Bronchial epithelial cell (primary cell): ENCODE data around the gene MAN1C1. TPM values are rescaled to one million over a fixed set of nuclear protein-coding genes. Genes with fewer than 3 reads are reported as not detected.

Experiments used
- DNase-seq: peaks from one replicate; pipeline ENCODE4 v3.0.0-alpha.2; 2010; ENCODE audit warnings: low read depth
- FAIRE-seq: peaks from 2 replicates; lab custom pipeline; 2011; peaks lifted over from hg19 to GRCh38; lab: Jason Lieb, UNC
- H3K27me3 ChIP-seq: 2 replicates; pipeline ENCODE4 v1.5.1; 2011; ENCODE audit warnings: low read length; ENCODE audit not compliant: control insufficient read depth, insufficient read depth
- H3K36me3 ChIP-seq: 2 replicates; pipeline ENCODE4 v1.5.1; 2011; ENCODE audit warnings: low read length; ENCODE audit not compliant: control insufficient read depth, insufficient read depth
- H3K4me3 ChIP-seq: 2 replicates; pipeline ENCODE4 v1.5.1; 2011; ENCODE audit warnings: mild to moderate bottlenecking, low read depth, low read length, control low read depth
- total RNA-seq: library from RNA; depleted of rRNA; stranded (reverse); fragments of >200 nt; gene quantifications from 2 replicates; pipeline ENCODE4 v1.2.1, GENCODE V29; 2014
- TF ChIP-seq, protein P1 (sequence below): IDR thresholded peaks from 2 replicates; pipeline ENCODE4 v1.5.1; 2011; ENCODE audit warnings: mild to moderate bottlenecking, moderate library complexity, low read length, control low read depth, inconsistent platforms; ENCODE audit not compliant: insufficient read depth, severe bottlenecking

The MAN1C1 gene
- total RNA-seq, 1 donor from 2014 or later = under 0.01 TPM

DNA sequence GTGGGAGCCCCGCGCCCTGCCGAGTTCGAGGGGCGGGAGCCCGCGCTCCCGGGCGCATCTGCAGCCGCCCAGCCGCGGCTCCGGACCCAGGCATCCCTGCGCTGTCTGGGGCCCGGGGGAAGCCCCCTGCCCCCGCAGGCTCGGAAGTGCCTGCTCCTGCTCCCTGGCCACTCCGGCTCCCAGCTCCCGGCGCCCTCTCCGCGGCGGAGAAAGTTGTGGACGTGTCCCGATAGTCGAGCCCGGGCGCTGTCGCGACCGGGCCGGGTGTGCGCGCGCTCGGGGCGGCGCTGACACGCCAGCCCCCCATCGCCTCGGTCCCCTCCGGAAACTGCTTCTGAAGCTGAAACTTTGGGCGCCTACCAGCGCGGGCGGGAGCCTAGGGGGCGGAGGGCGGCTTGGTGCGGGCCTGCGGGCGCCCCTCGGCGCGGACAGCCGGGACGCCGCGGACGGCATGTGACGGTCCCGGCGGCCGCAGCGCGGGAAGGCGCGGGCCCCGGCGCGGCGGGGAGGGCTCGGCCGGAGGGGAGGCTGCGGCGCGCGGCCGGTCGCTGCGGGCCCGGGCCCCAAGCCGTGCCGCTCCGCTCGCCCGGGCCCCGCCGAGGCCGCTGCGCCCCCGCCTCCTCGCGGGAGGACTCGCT, 515 bp downstream of the MAN1C1 start:
- H3K36me3 ChIP-seq = no peaks in the 10 kb centered on the region
- H3K4me3 ChIP-seq = peak overlapping the region; percentile 47
- H3K27me3 ChIP-seq = peaks cover 18% of the 10 kb centered on the region
- TF ChIP-seq, protein P1, sequence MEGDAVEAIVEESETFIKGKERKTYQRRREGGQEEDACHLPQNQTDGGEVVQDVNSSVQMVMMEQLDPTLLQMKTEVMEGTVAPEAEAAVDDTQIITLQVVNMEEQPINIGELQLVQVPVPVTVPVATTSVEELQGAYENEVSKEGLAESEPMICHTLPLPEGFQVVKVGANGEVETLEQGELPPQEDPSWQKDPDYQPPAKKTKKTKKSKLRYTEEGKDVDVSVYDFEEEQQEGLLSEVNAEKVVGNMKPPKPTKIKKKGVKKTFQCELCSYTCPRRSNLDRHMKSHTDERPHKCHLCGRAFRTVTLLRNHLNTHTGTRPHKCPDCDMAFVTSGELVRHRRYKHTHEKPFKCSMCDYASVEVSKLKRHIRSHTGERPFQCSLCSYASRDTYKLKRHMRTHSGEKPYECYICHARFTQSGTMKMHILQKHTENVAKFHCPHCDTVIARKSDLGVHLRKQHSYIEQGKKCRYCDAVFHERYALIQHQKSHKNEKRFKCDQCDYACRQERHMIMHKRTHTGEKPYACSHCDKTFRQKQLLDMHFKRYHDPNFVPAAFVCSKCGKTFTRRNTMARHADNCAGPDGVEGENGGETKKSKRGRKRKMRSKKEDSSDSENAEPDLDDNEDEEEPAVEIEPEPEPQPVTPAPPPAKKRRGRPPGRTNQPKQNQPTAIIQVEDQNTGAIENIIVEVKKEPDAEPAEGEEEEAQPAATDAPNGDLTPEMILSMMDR = no peak
- no peak for DNase-seq
- no peak for FAIRE-seq

DNA sequence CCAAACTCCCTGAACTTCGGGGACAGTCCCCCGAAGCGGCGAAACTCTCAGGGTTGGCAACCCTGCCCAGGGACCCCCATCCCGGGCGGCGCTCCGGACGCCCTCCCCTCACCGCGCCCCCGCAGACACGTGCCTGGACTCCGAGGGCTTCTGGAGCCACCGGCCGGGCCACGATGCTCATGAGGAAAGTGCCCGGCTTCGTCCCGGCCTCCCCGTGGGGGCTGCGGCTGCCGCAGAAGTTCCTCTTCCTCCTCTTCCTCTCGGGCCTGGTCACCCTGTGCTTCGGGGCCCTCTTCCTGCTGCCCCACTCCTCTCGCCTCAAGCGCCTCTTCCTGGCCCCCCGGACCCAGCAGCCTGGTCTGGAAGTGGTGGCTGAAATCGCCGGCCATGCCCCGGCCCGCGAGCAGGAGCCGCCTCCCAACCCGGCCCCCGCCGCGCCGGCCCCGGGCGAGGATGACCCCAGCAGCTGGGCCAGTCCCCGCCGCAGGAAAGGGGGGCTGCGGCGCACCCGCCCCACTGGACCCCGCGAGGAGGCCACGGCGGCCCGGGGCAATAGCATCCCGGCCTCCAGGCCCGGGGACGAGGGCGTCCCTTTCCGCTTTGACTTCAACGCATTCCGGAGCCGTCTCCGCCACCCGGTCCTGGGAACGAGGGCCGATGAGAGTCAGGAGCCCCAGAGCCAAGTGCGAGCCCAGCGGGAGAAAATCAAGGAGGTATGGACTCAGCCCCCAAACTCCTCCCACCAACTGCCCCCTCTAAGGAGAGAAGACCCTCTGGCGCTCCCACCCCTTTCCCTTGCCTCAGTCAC, 1.2 kb downstream of the MAN1C1 start:
- Histone ChIP-seq H3K36me3 (no peaks in the 10 kb centered on the region), H3K4me3 (peak overlapping the region; percentile 47), H3K27me3 (peaks cover 18% of the 10 kb centered on the region)
- TF ChIP-seq, protein P1 = no peak
- FAIRE-seq (no peak), DNase-seq (no peak)

DNA sequence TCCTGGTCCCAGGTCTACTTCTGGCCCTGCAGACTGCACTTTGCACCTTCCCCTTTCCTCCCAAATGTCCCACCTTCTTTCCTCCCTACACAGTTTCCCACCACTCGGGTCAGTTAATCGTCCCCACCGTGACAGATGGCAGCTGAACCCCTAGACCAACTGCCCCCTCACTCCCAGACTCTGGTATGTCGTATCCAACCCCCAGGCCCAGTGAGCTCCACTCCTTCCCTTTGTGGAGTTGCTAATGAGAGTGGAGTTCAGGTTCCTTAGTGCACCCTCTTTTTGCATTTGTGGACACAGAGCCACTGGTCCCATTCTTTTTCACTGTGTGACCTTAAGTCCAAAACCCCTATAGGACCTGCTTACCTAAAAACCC, 1.8 kb downstream of the MAN1C1 start:
- FAIRE-seq (no peak), DNase-seq (no peak)
- no peaks in the 10 kb centered on the region for H3K36me3 ChIP-seq
- H3K27me3 ChIP-seq = peaks cover 17% of the 10 kb centered on the region
- TF ChIP-seq, protein P1 = no peak
- no peak overlapping the region for H3K4me3 ChIP-seq

DNA sequence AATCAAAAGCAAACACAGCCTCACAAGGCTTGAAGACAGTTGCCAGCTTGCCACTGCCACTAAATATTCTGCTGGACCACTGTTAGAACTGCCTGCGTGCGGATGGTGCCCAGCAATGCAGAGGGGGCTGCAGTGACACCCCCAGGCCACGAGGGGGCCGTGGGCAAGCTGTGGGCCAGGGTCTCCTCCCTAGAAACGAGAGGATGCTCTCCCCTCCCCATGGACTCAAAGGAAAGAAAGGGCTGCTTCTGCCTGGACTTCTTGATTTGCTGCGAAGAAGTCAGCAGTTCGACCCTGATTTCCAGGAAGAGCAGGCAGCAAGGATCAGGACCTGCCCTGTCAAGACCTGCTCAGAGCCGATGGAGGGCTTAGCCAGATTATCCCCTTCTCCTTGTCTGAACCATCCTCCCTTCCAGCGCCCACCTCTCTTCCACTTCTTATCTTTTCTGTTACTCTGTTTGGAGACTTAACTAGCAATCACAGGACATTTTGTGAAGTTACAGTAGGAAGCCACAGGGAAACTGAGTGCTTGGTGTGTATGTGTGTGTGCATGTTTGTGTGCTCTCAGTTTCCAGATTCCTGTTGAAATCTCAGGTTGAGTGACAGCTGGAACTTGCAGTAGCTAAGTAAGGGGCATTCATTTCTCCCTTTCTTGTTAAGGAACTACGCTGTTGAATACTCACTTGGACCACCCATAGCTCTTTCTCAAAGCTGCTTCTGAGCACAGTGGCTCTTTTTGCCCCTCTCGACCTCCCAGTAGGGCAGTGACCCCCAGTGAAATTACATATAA, 2.7 kb downstream of the MAN1C1 start:
- Histone ChIP-seq H3K27me3 (peaks cover 14% of the 10 kb centered on the region), H3K4me3 (no peak overlapping the region), H3K36me3 (no peaks in the 10 kb centered on the region)
- peak; percentile 83 for FAIRE-seq
- DNase-seq = no peak
- TF ChIP-seq, protein P1 = peak; percentile 72

GRCh38 chr1:25620211-25620610, 3.6 kb downstream of the MAN1C1 start:
- DNase-seq (no peak), FAIRE-seq (peak; percentile 66)
- H3K27me3 ChIP-seq = peaks cover 14% of the 10 kb centered on the region
- TF ChIP-seq, protein P1 = no peak
- no peaks in the 10 kb centered on the region for H3K36me3 ChIP-seq
- no peak overlapping the region for H3K4me3 ChIP-seq
